Brain pericyte (primary cell): ENCODE data around the gene DUSP11.
"Not testable (repeated sequence)": the region's sequence is repeated elsewhere in the genome, so short reads cannot be mapped to it uniquely, and the experiment has no call there.

ENCODE experiments used
- DNase-seq: peaks from one replicate; pipeline ENCODE4 v3.0.0-alpha.2; 2012; ENCODE audit warnings: low read depth, low spot score

The DUSP11 gene

GRCh38 chr2:73717695-73718094 is 62.2 kb downstream of the DUSP11 start:
- DNase-seq: not testable (repeated sequence)

GRCh38 chr2:73717251-73717606 is 62.7 kb downstream of the DUSP11 start:
- no peak for DNase-seq

- no peak for DNase-seq
These were observed 63.2 kb downstream of the DUSP11 start for GRCh38 chr2:73716543-73717250.

- DNase-seq: no peak
These were observed 65.8 kb downstream of the DUSP11 start for GRCh38 chr2:73714091-73714490.
